Right lobe of liver (tissue), 6 donors: ENCODE results near the gene H1-8. TPM values are rescaled to one million over a fixed set of nuclear protein-coding genes. Genes with fewer than 3 reads are reported as not detected.

Source experiments
- ATAC-seq, 4 donors: fragments of 200-7000 bp; cut with Tn5 transposase; one replicate each; pipeline ENCODE4 v1.9.1; 2020; ENCODE audit warnings: mild to moderate bottlenecking in 4 of 4, moderate library complexity in 4 of 4
- DNase-seq, 3 donors: peaks; one replicate each; pipeline ENCODE4 v3.0.0-alpha.2; 2020
- H3K27ac ChIP-seq, 3 donors: fragments of 200-600 bp; one replicate each; pipeline ENCODE4 v1.8.0; 2022
- H3K27me3 ChIP-seq, 2 donors: fragments of 200-600 bp; one replicate each; pipeline ENCODE4 v1.8.0; 2022
- H3K36me3 ChIP-seq, 4 donors: fragments of 200-600 bp; sonication (generic) in 1 of 4; one replicate each; pipeline versions ENCODE4 v1.5.1 to v1.8.0; 2017 to 2022; ENCODE audit warnings: control low read depth in 1 of 4
- H3K4me1 ChIP-seq, 4 donors: fragments of 200-600 bp; sonication (generic) in 1 of 4; one replicate each; pipeline versions ENCODE4 v1.5.1 to v1.8.0; 2017 to 2022; ENCODE audit warnings: control low read depth in 1 of 4
- H3K4me3 ChIP-seq, 3 donors: fragments of 200-600 bp; one replicate each; pipeline ENCODE4 v1.8.0; 2022
- H3K9me3 ChIP-seq, 4 donors: fragments of 200-600 bp; sonication (generic) in 1 of 4; one replicate each; pipeline versions ENCODE4 v1.5.1 to v1.8.0; 2017 to 2022; ENCODE audit warnings: control low read depth in 1 of 4
- POLR2A ChIP-seq: fragments of 450-650 bp; IDR thresholded peaks from one replicate; pipeline ENCODE4 v1.6.1; 2017; ENCODE audit warnings: antibody characterized with exemption, mild to moderate bottlenecking
- WGBS: methylation state at CpG from one replicate; pipeline ENCODE4 v1.1.6; 2018; ENCODE audit warnings: low coverage, low lambda C conversion rate; ENCODE audit not compliant: insufficient coverage; ENCODE audit errors: missing lambda C conversion rate; 5-methylcytosine and 5-hydroxymethylcytosine counted together
- intact Hi-C, 2 donors: fragments of 100-400 bp; cut with DNase I; formaldehyde crosslinking; loops; one replicate each; pipeline versions ENCODE4 v1.11.2 to v1.14.1; 2022
- total RNA-seq, 6 experiments: library from RNA; depleted of rRNA in 2 of 6; stranded (reverse); fragments of >200 nt in 2 of 6; fragmentation: NEBNext Ultra II Directional in 3 of 6; extraction: Animal tissue kit (Norgen Biotek cat#: 25700) in 3 of 6; gene quantifications; one replicate each; pipeline versions ENCODE4 v1.1.0 to v1.2.4, GENCODE V29; 2016 to 2023
- TF ChIP-seq, protein P1 (sequence below), 4 donors: fragments of 200-600 bp in 3 of 4; fragments of 450-650 bp in 1 of 4; IDR thresholded peaks; one replicate each; pipeline versions ENCODE4 v1.5.1 to v1.8.0; 2016 to 2022; ENCODE audit warnings: antibody characterized with exemption in 4 of 4, mild to moderate bottlenecking in 2 of 4
- donor health status: DM: no; HTN: yes; CAD: no.
- donor health status: DM: no; HTN: no; CAD: no.
- donor health status: DM: no; HTN: no; CAD: no.
- donor health status: DM: no; HTN: yes; CAD: no.
- donor health status: DM: no; HTN: yes; CAD: no.

Gene H1-8
- total RNA-seq, 6 experiments from 2014 or later = not detected

DNA sequence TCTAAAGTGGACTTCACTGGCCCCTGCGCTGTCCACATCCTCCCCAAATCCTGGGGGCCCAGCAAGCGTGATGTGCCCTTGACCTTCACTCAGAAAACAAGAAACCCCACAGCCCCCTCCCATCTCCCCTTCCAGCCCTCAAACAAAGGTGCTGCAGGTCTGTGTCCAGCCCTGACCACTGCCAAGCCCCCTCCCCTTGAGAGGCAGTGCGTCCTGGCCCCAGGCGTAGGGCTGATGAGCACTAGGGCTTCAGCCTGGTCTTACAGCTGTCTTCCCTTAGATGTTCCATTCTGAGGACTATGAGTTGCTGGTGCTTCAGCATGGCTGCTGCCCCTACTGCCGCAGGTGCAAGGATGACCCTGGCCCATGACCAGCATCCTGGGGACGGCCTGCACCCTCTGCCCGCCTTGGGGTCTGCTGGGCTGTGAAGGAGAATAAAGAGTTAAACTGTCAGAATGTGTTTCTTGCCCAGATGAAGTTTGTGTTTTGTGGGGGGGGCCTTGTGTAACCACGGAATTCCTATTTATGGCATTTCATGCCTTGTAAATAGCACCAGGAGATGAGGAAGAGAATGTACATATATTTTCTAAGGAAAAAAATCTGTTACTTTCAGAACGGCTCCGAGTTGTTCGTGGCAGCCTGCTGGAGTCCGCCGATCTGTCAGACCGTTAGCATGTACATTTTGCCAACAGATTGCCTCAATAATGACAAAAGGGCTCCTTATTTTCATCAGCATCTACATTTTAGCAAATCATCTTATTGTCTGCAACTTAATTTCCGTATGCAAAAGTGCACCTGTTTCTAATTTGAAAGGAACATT is 22.9 kb upstream of the H1-8 start:
- DNase-seq (no peak), ATAC-seq (no peak)
- intact Hi-C loops = no loop called here
- H3K9me3 ChIP-seq = no peaks in the 10 kb centered on the region
- H3K4me3 ChIP-seq = no peak overlapping the region
- WGBS = 89% methylated on average over 10 of the region's 15 CpGs
- no peaks in the 10 kb centered on the region for H3K4me1 ChIP-seq
- no peaks in the 10 kb centered on the region for H3K36me3 ChIP-seq
- TF ChIP-seq, protein P1, sequence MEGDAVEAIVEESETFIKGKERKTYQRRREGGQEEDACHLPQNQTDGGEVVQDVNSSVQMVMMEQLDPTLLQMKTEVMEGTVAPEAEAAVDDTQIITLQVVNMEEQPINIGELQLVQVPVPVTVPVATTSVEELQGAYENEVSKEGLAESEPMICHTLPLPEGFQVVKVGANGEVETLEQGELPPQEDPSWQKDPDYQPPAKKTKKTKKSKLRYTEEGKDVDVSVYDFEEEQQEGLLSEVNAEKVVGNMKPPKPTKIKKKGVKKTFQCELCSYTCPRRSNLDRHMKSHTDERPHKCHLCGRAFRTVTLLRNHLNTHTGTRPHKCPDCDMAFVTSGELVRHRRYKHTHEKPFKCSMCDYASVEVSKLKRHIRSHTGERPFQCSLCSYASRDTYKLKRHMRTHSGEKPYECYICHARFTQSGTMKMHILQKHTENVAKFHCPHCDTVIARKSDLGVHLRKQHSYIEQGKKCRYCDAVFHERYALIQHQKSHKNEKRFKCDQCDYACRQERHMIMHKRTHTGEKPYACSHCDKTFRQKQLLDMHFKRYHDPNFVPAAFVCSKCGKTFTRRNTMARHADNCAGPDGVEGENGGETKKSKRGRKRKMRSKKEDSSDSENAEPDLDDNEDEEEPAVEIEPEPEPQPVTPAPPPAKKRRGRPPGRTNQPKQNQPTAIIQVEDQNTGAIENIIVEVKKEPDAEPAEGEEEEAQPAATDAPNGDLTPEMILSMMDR (IDR thresholded peaks at IDR 0.05) = no peak
- no peak for TF ChIP-seq POLR2A
- no peak overlapping the region for H3K27ac ChIP-seq
- no peaks in the 10 kb centered on the region for H3K27me3 ChIP-seq

DNA sequence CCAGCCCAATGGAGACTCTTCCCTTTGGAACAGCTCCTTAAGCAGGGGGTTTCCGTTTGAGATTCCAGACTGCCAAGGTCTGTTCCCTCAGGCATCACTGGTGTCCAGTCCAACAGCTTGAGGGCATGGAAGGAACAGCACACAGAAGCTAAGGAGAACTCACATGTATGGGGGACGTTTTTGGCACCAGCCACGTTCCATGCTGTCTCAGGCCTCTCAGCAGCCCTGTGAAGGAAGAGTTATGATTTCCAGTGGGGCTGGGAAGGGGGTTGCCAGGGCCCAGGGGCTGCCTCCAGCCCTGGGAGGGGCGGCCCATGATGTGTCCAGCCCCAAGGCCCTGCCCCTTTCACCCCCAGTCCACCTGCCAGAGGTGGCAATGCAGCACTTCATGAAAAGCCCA is 22.0 kb upstream of the H1-8 start:
- Histone ChIP-seq H3K9me3 (no peaks in the 10 kb centered on the region), H3K4me3 (no peak overlapping the region), H3K4me1 (no peaks in the 10 kb centered on the region), H3K27ac (no peak overlapping the region), H3K27me3 (no peaks in the 10 kb centered on the region), H3K36me3 (no peaks in the 10 kb centered on the region)
- ATAC-seq (no peak), DNase-seq (no peak)
- no CpG with 5 or more reads among the region's 4 CpGs for WGBS
- no peak for TF ChIP-seq POLR2A
- TF ChIP-seq, protein P1 (IDR thresholded peaks at IDR 0.05) = no peak
- intact Hi-C loops = no loop called here

DNA sequence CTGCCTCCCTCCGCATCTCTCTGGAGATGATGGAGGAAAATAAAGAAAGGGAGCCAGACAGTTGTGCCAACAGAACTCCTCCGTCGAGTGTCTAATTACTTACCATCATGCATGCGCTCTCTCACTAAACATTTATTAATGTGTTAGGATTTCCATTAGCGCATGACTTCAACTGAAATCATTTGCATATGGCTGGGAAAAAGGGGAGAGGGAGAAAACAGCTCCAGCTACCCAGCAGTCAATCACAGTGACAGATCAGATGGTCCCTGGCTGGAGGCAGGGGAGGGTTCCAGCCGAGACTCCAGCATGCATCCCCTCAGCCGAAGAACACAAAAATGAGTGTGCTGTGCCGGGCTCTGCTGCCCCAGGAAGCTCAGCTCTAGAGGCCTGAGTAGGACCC is 21.4 kb upstream of the H1-8 start:
- TF ChIP-seq, protein P1 (IDR thresholded peaks at IDR 0.05) = no peak
- TF ChIP-seq POLR2A = no peak
- intact Hi-C loops = no loop called here
- H3K27me3 ChIP-seq = no peaks in the 10 kb centered on the region
- no peaks in the 10 kb centered on the region for H3K4me1 ChIP-seq
- H3K9me3 ChIP-seq = no peaks in the 10 kb centered on the region
- 83% methylated on average over 6 of the region's 8 CpGs for WGBS
- DNase-seq (no peak), ATAC-seq (no peak)
- no peak overlapping the region for H3K4me3 ChIP-seq
- no peak overlapping the region for H3K27ac ChIP-seq
- no peaks in the 10 kb centered on the region for H3K36me3 ChIP-seq

DNA sequence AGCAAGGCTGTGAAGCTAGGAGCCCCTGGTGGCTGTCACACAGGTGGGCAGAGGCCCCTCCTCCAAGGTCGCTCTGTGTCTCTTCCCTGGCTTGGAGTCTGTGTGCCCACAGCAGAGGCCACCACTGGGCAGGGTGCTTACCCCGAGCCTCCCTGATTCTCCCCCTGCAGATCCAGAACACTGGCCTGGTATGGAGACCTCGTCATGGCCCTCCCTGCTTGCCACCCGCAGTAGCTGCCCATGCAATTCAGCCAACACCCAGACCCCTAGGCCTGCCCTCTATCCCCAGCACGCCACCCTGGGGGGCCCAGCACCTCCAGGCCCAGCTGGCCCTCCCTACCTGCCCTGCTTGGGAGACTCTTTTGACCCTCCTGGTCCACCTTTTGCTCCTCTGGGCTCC is 20.0 kb upstream of the H1-8 start:
- DNase-seq = no peak
- ATAC-seq = peak in 1 of 4 donors; percentile 4
- TF ChIP-seq, protein P1 (IDR thresholded peaks at IDR 0.05) = no peak
- no peak for TF ChIP-seq POLR2A

More for the DNA sequence above, 20.0 kb upstream of the H1-8 start:
- intact Hi-C loops = no loop called here
- Histone ChIP-seq H3K36me3 (no peaks in the 10 kb centered on the region), H3K27ac (no peak overlapping the region), H3K4me1 (no peaks in the 10 kb centered on the region), H3K4me3 (no peak overlapping the region), H3K9me3 (no peaks in the 10 kb centered on the region), H3K27me3 (no peaks in the 10 kb centered on the region)
- WGBS = no CpG with 5 or more reads among the region's 5 CpGs
